GM18499 (cell line): Measurements from ENCODE around the gene TEX22.

Experiments
- ATAC-seq: cut with Tn5 transposase; IDR thresholded peaks from one replicate; pipeline ENCODE4 v1.9.1; 2021; ENCODE audit warnings: moderate number of reproducible peaks; ENCODE audit not compliant: insufficient read depth, unreplicated experiment

Gene TEX22

DNA sequence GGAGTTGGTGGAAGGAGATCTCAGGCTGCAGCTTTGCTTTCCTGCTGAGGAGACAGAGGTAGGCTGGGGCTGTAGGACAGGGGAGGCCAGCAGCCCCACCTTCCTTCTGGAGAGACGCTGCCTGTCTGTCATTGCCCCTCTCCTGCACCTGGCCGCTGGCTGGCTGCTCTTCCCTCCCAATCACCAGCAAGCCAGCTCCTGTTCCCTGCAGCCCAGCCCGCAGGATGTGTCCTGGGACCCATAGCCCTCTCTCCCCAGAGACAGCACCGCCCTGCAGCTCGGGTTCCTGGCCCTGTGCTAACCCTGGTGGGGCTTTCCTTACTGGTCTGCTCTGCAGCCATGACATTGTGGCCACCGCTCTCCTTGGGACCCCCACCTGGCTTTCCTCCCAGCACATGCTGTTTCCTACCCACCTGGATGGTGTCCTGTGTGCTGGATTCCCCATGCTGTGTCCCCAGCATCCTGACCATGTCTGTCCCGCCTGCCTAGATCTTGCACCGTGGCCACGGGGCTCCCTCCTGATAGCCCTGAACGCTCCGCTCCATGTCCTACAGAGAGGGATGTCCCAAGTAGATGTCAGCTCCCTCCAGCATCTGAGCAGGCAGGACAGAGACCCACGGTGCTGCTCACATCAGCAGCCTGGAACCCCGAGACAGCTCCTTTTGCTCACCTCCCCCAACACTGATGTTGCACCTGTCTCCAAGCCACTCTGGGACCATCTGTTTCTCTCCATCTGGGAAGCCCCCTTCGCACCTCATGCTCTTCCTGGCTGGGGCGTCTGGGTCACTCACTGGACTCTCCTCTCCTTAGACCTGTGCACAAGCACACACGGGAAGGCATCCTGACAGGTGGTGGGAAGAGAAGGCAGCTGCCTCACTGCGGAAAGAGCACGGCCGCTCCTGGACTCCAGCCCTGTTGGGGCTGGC, 20.2 kb downstream of the TEX22 start:
- ATAC-seq, result no peak

- ATAC-seq, result no peak
Measured at GRCh38 chr14:105419195-105420091, 21.1 kb downstream of the TEX22 start, which contains the start of gene MTA1. TSS of gene MTA1 (plus strand) at chr14:105419827. CDS start at chr14:105420036, 209 bp downstream.

- ATAC-seq, result no peak
Measured at GRCh38 chr14:105420101-105420973, 22.0 kb downstream of the TEX22 start.

DNA sequence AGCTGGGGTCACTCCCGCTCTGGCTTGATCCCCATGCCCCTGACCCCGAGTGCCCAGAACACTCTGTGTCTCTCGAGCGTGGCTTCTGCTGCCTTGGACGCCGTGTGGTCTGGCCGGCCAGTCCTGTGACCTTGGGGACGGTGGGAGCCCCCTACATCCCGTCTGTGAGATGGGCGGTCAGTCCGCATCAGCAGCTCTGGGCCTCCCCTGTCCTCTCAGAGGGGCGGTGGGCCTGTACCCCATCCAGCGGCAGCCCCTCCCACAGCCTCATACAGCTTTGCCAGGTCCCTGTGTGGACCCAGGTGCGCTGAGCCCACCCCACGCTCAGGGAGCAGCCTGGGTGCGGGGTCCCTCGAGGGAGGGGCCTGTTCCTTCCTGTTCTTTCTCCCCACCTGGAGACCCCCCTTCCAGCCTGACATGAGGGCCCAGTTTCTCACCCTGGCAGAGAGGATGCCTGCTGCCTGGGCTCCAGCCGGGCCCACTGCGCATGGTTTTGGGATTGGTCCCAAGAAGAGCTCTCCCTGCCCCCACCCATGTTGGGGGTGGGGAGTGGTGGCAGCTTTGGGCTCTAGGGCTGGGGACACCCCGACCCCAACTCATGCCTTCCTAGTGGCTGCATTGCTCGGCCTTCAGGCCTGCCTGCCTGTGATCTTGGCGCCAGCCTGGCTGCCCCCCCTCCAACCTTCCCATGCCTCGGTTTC, 22.8 kb downstream of the TEX22 start:
- no peak for ATAC-seq

DNA sequence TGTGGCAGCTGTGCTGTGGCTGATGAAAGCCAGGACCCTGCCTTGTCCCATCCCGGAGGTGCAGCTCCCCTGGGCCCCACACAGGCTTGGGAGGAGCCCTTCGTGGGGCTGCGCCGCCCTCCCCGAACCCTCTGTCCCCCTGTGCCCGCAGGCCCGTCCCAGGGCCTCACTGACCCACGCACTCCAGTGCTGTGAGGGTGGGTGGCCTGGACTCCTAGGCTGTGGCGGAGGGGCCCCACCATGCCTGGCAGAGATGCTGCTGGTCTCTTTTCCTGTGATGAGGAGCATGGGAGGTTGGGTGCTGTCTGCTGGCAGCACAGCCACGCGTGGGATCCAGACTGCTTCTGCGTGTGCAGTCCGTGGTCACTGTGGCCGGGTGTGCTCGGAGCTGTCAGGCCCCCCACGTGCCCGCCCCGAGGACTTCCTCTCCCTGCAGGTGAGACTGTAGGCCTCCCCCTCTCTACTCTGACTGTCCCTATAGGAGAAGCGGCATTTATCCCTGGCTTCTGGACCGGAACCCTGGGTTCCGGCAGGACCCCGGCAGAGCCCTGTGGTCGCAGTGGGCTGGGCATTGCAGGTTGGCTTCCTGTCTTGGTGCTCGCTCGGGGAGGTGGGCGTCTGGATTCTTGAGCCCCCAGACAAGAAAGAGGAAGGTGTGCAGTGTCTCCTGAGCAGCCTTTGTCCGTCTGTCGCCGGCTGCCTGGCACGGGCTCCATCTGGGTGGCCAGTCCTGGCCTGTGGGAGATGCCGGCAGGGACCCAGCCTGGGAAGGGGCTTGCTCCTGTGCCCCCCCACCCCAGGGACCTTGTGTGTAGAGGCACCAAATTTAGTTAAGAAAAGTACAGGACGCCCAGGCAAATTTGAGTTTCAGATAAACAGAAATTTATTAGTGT, 23.6 kb downstream of the TEX22 start:
- ATAC-seq, result no peak

GRCh38 chr14:105422695-105423487, 24.6 kb downstream of the TEX22 start:
- no peak for ATAC-seq

GRCh38 chr14:105423488-105424195, 25.3 kb downstream of the TEX22 start:
- ATAC-seq, result no peak

GRCh38 chr14:105424861-105425260, 26.5 kb downstream of the TEX22 start:
- ATAC-seq, result no peak

DNA sequence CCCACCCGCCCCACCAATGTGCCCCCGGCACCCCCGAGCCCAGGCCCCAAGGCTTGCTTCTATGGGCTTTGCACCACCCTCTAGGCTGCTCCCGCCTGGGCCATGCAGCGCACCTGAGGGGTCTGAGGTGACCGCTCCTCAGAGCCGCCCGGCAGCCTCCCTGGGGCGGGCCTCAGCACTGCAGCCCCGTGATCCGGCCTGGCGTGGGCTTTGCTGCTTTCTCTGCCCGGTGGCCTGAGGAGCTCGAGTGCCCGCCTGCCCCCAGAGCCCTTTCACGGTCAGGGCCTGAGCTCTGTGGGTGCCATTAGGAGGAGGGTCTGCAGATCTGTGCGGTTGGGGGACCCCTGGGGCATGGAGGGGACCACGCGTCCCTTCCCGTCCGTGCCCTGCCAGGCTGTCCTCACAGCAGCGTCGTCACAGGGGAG, 27.5 kb downstream of the TEX22 start:
- ATAC-seq, result no peak

DNA sequence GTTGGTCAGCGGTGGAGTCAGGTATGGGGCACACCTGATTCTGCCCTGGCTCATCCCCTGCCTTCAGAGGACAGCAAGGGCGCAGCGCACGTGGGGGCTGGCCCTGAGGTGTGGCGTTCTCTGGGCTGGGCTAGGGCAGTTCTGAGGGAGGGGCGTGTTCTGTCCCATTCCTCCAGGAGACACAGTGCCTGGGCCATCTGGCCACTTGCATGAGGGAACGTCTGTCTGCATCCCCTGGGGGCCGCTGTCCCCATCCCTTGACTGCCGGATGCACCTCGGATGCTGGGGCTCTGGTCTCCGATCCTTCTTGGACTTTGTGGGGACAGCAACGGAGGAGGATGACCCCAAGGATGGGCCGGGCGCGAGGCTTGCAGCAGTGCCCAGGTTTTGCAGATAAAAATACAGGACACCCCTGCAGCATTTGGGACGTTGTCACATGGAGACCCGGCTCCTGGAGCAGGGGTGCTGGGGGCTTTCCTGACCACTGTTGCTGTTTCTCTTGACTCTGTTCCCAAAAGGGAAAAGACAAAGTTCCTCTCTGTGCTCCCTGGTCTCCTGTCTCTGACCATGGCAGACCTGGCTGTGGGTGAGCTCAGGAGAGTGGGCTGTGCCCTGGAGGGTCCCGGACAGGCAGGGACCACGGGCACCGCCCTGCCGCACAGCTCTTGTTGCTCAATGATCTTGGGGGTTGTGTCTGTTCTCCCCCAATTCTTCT, 28.2 kb downstream of the TEX22 start:
- ATAC-seq, result no peak

DNA sequence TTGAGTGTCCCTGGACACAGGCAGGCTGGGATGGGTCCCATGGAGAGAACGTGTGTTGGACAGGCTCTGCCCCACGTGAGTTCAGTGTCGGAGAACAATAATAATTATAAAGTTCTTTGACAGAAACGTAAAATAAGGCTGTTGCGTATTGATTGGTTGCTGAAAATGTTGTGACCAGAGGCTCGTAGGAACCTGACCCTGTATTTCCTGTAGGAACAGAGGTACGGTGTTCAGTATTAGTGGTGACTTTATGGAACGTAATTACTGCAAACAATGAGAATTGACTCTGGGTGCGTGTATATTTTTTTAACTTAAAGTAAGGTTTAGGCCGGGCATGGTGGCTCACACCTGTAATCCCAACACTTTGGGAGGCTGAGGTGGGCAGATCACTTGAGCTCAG, 29.1 kb downstream of the TEX22 start:
- no peak for ATAC-seq

GRCh38 chr14:105427936-105428485, 29.7 kb downstream of the TEX22 start:
- ATAC-seq, result no peak

DNA sequence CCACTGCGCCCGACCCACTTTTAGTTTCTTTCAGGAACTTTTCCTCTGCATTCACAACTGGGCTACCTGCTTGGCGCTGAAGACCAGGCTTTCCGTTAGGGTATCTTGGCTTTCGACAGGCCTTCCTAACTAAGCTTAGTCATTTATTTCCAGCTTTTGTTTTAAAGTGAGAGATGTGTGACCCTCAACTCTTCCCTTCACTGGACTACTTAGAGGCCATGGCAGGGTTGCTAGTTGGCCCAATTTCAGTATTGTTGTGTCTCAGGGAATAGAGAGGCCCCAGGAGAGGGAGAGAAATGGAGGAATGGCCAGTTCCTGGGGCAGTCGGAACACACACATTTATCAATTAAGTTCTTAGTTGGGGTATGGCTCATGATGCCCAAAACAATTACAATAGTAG, 31.7 kb downstream of the TEX22 start:
- ATAC-seq, result no peak

DNA sequence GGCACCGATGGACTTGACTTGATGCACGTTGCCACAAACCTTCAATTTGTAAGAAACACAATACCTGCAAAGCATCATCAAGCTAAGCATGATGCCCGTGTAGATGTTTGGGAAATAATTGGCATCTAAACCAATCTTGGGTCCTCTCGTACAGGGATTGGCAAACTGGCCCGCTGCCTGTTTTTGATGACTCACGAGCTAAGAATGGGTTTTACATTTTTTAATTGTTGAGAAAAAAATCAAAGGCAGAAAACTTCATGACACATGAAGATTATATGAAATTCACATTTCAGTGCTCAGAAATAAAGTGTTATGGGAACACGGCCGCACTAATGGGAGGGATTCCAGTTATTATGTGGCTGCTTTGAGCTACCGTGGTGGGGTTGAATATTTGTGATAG, 32.2 kb downstream of the TEX22 start:
- ATAC-seq, result no peak

GRCh38 chr14:105431256-105431655, 32.9 kb downstream of the TEX22 start:
- no peak for ATAC-seq

GRCh38 chr14:105432657-105433056, 34.3 kb downstream of the TEX22 start:
- no peak for ATAC-seq
